K562 (cell line): ENCODE results near the gene ENO2. TPM values are rescaled to one million over a fixed set of nuclear protein-coding genes. Genes with fewer than 3 reads are reported as not detected.

Experiments used
- C11orf30 ChIP-seq: fragments of 450-650 bp; IDR thresholded peaks from 2 replicates; pipeline ENCODE4 v1.6.1; 2016; ENCODE audit warnings: low read depth, mild to moderate bottlenecking
- CEBPG ChIP-seq, 3 experiments: fragments of 200-800 bp in 1 of 3; sonication (Bioruptor generic) in 1 of 3; sonication (generic) in 1 of 3; formaldehyde crosslinking in 1 of 3; IDR thresholded peaks in 2 of 3; conservative IDR thresholded peaks in 1 of 3; 2 replicates each; pipeline versions ENCODE4 v1.6.1 to v1.8.0; 2016 to 2022; ENCODE audit warnings: missing compliant biosample characterization in 2 of 3, missing genetic modification characterization in 2 of 3, mild to moderate bottlenecking in 1 of 3, missing genetic modification reagents in 1 of 3
- CREBBP ChIP-seq: IDR thresholded peaks from one replicate; pipeline ENCODE4 v1.6.1; 2012; ENCODE audit warnings: low read depth, mild to moderate bottlenecking, control low read depth, inconsistent platforms, low read length
- CSDE1 ChIP-seq, 2 experiments: fragments of 450-650 bp; IDR thresholded peaks; 2 replicates each; pipeline ENCODE4 v1.6.1; 2016; ENCODE audit warnings: mild to moderate bottlenecking in 1 of 2
- ETV5 ChIP-seq: sonication (generic); formaldehyde crosslinking; IDR thresholded peaks from 2 replicates; pipeline ENCODE4 v1.4.0; 2020; ENCODE audit warnings: low read depth, mild to moderate bottlenecking, missing genetic modification reagents
- GABPB1 ChIP-seq: sonication (generic); formaldehyde crosslinking; IDR thresholded peaks from 2 replicates; pipeline ENCODE4 v1.8.0; 2022; ENCODE audit warnings: mild to moderate bottlenecking, missing genetic modification reagents
- HMBOX1 ChIP-seq: sonication (generic); IDR thresholded peaks from 2 replicates; pipeline ENCODE4 v1.6.1; 2016
- NRF1 ChIP-seq, 2 experiments: fragments of 450-650 bp; IDR thresholded peaks in 1 of 2; conservative IDR thresholded peaks in 1 of 2; 2 replicates each; pipeline ENCODE4 v1.6.1; 2014; ENCODE audit warnings: mild to moderate bottlenecking in 2 of 2
- TCFL5 ChIP-seq: fragments of 250-450 bp; sonication (Bioruptor Pico); conservative IDR thresholded peaks from 2 replicates; pipeline ENCODE4 v1.6.1; 2021; ENCODE audit warnings: mild to moderate bottlenecking, moderate library complexity, matching md5 sums
- ZFP30 ChIP-seq: fragments of 250-450 bp; sonication (Bioruptor Pico); IDR thresholded peaks from 2 replicates; pipeline ENCODE4 v1.8.0; 2022; ENCODE audit warnings: moderate library complexity, mild to moderate bottlenecking, inconsistent platforms, borderline replicate concordance
- ZHX1 ChIP-seq: fragments of 150-350 bp; conservative IDR thresholded peaks from 2 replicates; pipeline ENCODE4 v1.6.1; 2014; ENCODE audit warnings: low read length
- ZKSCAN8 ChIP-seq: fragments of 200-800 bp; sonication (Bioruptor generic); IDR thresholded peaks from 2 replicates; pipeline ENCODE4 v1.6.1; 2016; ENCODE audit warnings: missing genetic modification characterization, missing compliant biosample characterization
- ZNF174 ChIP-seq: fragments of 250-450 bp; sonication (Bioruptor Pico); IDR thresholded peaks from 2 replicates; pipeline ENCODE4 v1.4.0; 2020; ENCODE audit warnings: mild to moderate bottlenecking
- ZNF23 ChIP-seq: fragments of 250-450 bp; sonication (Bioruptor Pico); IDR thresholded peaks from 2 replicates; pipeline ENCODE4 v1.4.0; 2020; ENCODE audit warnings: mild to moderate bottlenecking
- ZNF584 ChIP-seq: fragments of 200-800 bp; sonication (Bioruptor generic); IDR thresholded peaks from 2 replicates; pipeline ENCODE4 v1.6.1; 2016; ENCODE audit warnings: low read depth, mild to moderate bottlenecking, missing genetic modification characterization, missing compliant biosample characterization
- ZNF696 ChIP-seq: fragments of 250-450 bp; sonication (Bioruptor Pico); conservative IDR thresholded peaks from 2 replicates; pipeline ENCODE4 v1.4.0; 2020; ENCODE audit warnings: mild to moderate bottlenecking, moderate library complexity
- polyA plus RNA-seq, 8 experiments: library from polyadenylated mRNA; depleted of rRNA in 4 of 8; stranded (reverse) in 5 of 8; unstranded in 3 of 8; fragments of >200 nt; fragmentation: Nextera tagmentation in 2 of 8; fragmentation: Illumina TruSeq in 1 of 8; extraction: Ambion mirVana in 2 of 8; extraction: Trizol in 1 of 8; gene quantifications; 2 replicates each; pipeline versions ENCODE4 v1.2.1 to v1.2.3, GENCODE V29; 2011 to 2014; ENCODE audit warnings: inconsistent platforms in 1 of 8, missing spikeins in 1 of 8
- total RNA-seq, 7 experiments: library from RNA; depleted of rRNA in 6 of 7; stranded (reverse); fragments of >200 nt in 6 of 7; fragmentation: Illumina TruSeq in 2 of 7; extraction: Trizol in 2 of 7; gene quantifications; 2 replicates each; pipeline versions ENCODE4 v1.2.1 to v1.2.3, GENCODE V29; 2011 to 2021; ENCODE audit warnings: low replicate concordance in 1 of 7
- TF ChIP-seq, protein P1 (sequence below): sonication (generic); formaldehyde crosslinking; IDR thresholded peaks from 2 replicates; pipeline ENCODE4 v1.8.1; 2023; ENCODE audit warnings: mild to moderate bottlenecking, missing genetic modification reagents, moderate library complexity
- TF ChIP-seq, protein P2 (sequence below), 3 experiments: IDR thresholded peaks in 2 of 3; conservative IDR thresholded peaks in 1 of 3; 2 replicates each; pipeline ENCODE4 v1.5.1; 2011 to 2012; ENCODE audit warnings: low read length in 3 of 3, mild to moderate bottlenecking in 3 of 3, control low read depth in 2 of 3, improper control_type of control experiment in 1 of 3, inconsistent platforms in 1 of 3, low read depth in 1 of 3, mixed read lengths in 1 of 3, moderate library complexity in 1 of 3; ENCODE audit not compliant: insufficient read depth in 2 of 3
- TF ChIP-seq, protein P3 (sequence below), 2 experiments: IDR thresholded peaks; 2 replicates each; pipeline ENCODE4 v1.6.1; 2011; ENCODE audit warnings: borderline replicate concordance in 1 of 2, control low read depth in 1 of 2, low read depth in 1 of 2, low read length in 1 of 2, mild to moderate bottlenecking in 1 of 2, mixed read lengths in 1 of 2, moderate library complexity in 1 of 2; ENCODE audit not compliant: insufficient read depth in 1 of 2, insufficient read length in 1 of 2, poor library complexity in 1 of 2, severe bottlenecking in 1 of 2; ENCODE audit errors: extremely low read depth in 1 of 2

Gene ENO2
- total and polyA plus RNA-seq, 9 of the 15 experiments (the other 6 are each of a cell fraction or from before 2014, with no cell fraction given): 10.9 to 43.3 (median 21.0) TPM

DNA sequence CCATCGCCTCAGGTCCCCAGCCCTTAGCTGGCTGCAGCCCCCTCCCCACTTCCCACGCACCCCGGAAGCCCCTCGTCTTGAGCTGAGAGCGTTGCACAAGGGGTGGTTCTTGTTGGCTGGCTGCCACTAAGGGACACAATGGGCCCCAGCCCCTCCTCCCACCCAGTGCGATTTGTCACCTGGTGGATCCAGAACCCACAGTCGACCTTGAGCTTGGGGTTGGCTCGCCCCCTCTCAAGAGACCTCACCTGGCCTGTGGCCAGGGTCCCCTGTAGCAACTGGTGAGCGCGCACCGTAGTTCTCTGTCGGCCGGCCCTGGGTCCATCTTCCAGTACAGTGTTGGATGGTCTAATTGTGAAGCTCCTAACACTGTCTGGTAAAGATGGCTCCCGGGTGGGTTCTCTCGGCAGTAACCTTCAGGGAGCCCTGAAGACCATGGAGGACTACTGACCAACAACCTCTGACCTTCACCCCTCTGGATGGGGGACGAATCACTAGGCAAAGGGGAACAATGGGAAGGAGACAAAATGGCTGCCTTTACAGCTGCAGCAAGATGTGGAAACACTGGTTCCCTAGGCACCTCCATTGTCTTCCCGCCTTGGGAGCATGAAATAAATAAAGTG, 49.5 kb downstream of the ENO2 start (continued):
- TF ChIP-seq, protein P1, sequence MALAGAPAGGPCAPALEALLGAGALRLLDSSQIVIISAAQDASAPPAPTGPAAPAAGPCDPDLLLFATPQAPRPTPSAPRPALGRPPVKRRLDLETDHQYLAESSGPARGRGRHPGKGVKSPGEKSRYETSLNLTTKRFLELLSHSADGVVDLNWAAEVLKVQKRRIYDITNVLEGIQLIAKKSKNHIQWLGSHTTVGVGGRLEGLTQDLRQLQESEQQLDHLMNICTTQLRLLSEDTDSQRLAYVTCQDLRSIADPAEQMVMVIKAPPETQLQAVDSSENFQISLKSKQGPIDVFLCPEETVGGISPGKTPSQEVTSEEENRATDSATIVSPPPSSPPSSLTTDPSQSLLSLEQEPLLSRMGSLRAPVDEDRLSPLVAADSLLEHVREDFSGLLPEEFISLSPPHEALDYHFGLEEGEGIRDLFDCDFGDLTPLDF (CRISPR knock-in tag): no peak
- no peak for TF ChIP-seq C11orf30
- no peak for TF ChIP-seq ZNF23 (CRISPR knock-in tag)
- TF ChIP-seq ETV5 (CRISPR knock-in tag): no peak
- TF ChIP-seq ZNF584 (CRISPR knock-in tag): no peak
- TF ChIP-seq NRF1 (conservative IDR thresholded peaks at IDR 0.05 in 1 of 2, IDR thresholded peaks at IDR 0.05 in 1 of 2): no peak
- TF ChIP-seq, protein P2, sequence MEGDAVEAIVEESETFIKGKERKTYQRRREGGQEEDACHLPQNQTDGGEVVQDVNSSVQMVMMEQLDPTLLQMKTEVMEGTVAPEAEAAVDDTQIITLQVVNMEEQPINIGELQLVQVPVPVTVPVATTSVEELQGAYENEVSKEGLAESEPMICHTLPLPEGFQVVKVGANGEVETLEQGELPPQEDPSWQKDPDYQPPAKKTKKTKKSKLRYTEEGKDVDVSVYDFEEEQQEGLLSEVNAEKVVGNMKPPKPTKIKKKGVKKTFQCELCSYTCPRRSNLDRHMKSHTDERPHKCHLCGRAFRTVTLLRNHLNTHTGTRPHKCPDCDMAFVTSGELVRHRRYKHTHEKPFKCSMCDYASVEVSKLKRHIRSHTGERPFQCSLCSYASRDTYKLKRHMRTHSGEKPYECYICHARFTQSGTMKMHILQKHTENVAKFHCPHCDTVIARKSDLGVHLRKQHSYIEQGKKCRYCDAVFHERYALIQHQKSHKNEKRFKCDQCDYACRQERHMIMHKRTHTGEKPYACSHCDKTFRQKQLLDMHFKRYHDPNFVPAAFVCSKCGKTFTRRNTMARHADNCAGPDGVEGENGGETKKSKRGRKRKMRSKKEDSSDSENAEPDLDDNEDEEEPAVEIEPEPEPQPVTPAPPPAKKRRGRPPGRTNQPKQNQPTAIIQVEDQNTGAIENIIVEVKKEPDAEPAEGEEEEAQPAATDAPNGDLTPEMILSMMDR (IDR thresholded peaks at IDR 0.05 in 2 of 3, conservative IDR thresholded peaks at IDR 0.05 in 1 of 3; ENCODE audit: insufficient read depth in 2 of 3, low read depth in 1 of 3, low read length in 3 of 3): no peak
- no peak for TF ChIP-seq HMBOX1
- TF ChIP-seq ZHX1: no peak
- TF ChIP-seq GABPB1 (CRISPR knock-in tag): no peak
- no peak for TF ChIP-seq CREBBP
- no peak for TF ChIP-seq TCFL5
- TF ChIP-seq CSDE1 (IDR thresholded peaks at IDR 0.05): no peak
- TF ChIP-seq, protein P3, sequence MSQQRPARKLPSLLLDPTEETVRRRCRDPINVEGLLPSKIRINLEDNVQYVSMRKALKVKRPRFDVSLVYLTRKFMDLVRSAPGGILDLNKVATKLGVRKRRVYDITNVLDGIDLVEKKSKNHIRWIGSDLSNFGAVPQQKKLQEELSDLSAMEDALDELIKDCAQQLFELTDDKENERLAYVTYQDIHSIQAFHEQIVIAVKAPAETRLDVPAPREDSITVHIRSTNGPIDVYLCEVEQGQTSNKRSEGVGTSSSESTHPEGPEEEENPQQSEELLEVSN (IDR thresholded peaks at IDR 0.05; ENCODE audit: borderline replicate concordance in 1 of 2, extremely low read depth in 1 of 2, insufficient read depth in 1 of 2, insufficient read length in 1 of 2, low read depth in 1 of 2, low read length in 1 of 2, poor library complexity in 1 of 2, severe bottlenecking in 1 of 2): peak in 1 of 2 experiments; percentile 21
- TF ChIP-seq ZNF174 (CRISPR knock-in tag): no peak
- no peak for TF ChIP-seq ZNF696 (CRISPR knock-in tag)
- no peak for TF ChIP-seq ZFP30
- 0 out of 2 replicates have a peak, but pooled peaks have one; percentile 7 for TF ChIP-seq CEBPG (CRISPR knock-in tag; IDR thresholded peaks at IDR 0.05)
- TF ChIP-seq CEBPG (tag; conservative IDR thresholded peaks at IDR 0.05 in 1 of 2, IDR thresholded peaks at IDR 0.05 in 1 of 2): no peak
- no peak for TF ChIP-seq ZKSCAN8 (CRISPR knock-in tag)
